GM18526 (cell line): ENCODE data around the gene LIG1.

ENCODE experiments used
- POLR2A ChIP-seq: IDR thresholded peaks from 3 replicates; pipeline ENCODE4 v1.6.1; 2011; ENCODE audit not compliant: insufficient read length; ENCODE audit errors: extremely low read depth

Gene LIG1

DNA sequence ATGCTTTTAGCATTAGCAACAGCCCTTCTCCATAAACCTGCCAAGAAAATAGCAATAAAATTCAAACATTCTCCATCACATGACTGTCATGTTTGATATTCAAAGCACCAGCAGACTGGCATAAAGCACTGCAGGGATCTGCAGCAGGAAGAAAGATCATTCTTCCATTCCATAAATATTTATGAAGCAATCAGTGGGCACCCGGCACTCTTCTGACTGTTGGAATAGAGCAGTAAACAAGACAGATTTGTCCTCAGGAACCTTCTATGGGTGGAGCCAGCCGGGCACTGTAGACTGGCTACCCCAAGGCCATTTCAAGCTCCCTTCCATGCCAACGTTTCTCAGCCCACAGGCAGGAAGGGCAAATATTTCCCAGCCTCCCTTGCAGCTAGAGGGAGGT, 85.1 kb downstream of the LIG1 start:
- TF ChIP-seq POLR2A: no peak

DNA sequence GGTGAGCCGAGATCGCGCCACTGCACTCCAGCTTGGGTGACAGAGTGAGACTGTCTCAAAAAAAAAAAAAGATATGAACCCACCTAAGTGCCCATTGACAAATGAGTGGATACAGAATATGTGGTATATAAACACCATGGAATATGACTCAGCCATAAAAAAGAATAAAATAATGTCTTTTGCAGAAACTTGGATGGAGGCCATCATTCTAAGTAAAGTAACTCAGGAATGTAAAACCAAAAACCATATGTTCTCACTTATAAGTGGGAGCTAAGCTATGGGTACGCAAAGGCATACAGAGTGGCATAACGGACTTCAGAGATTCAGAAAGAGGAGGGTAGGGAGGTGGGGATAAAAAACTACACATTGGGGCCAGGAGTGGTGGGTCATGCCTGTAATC, 89.0 kb downstream of the LIG1 start:
- no peak for TF ChIP-seq POLR2A

DNA sequence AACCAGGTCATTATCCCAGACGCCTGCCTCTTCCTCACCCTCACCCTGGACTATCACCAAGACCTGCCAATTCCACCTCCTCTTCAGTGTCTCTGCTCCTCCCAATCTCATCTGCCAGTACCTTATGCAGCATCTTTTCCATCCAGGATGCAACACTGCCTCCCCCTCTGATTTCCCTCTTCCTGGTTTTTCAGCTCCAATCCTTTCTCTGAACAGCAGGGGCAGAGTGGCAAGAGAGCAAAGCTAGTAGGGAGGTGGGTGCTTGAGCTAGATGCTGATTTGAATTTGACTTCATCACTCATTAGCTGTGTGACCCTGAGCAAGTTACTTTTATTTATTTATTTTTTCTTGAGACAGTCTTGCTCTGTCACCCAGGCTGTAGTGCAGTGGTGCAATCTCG, 100.7 kb downstream of the LIG1 start:
- no peak for TF ChIP-seq POLR2A
